ENCODE measurements around the gene TBL1Y. TPM values are rescaled to one million over a fixed set of nuclear protein-coding genes. Genes with fewer than 3 reads are reported as not detected.

The TBL1Y gene
- not detected in 2 replicates for total RNA-seq

GRCh38 chrY:6910372-6911252 is at the start of gene TBL1Y:
Gene TBL1Y, plus strand, starts transcription at chrY:6910697. Its CDS starts 114,388 bp downstream, at chrY:7025085.

DNA sequence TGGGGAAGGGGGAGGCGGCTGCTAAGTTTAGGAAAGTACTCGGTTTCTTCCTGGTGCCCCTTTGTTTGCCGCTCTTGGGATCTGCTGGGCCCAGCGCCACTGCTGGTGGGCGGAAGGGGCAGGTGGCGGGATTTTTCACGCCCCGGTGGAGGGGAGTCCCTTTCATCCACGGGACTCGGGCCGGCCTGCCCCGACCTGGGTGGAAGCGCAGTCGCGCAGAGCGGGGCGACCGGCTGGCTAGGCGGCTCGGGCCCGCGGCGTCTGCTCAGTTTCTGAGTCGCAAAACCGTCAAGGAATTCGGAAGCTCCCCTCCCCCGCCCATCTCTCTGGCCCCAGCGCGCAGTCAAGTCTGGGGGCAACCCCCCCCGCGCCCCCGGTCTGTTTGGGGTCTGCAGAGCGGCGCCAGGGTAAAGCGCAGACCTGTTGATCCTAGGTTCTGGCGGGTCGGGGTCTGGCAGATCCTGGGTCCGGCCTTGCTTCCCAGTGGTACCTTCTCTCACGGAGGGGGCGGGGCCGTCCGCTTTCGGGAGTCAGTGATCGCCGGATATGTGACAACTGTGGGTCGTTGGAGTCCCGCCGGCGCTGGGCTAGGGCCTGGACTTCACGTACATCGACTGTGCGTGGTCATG is 870 bp downstream of the TBL1Y start, which contains the start of gene AMELY:
AMELY (minus strand) TSS at position 500 of the 629 bp plus-strand sequence. CDS start 39,144 bp downstream, outside the sequence.

Other genes with a start within 250 kb of the TBL1Y start
- gene AMELY, start 1.1 kb downstream of the TBL1Y start, total RNA-seq = not detected in 2 replicates

Measured in bronchial smooth muscle cell (primary cell).